ENCODE measurements around the gene CHD9. TPM values are rescaled to one million over a fixed set of nuclear protein-coding genes. Genes with fewer than 3 reads are reported as not detected.

The CHD9 gene
- total RNA-seq, 3 donors from 2014 or later (not counting 1 experiment from before 2014, with no cell fraction given), result 81.4 to 85.2 (median 81.9) TPM

DNA sequence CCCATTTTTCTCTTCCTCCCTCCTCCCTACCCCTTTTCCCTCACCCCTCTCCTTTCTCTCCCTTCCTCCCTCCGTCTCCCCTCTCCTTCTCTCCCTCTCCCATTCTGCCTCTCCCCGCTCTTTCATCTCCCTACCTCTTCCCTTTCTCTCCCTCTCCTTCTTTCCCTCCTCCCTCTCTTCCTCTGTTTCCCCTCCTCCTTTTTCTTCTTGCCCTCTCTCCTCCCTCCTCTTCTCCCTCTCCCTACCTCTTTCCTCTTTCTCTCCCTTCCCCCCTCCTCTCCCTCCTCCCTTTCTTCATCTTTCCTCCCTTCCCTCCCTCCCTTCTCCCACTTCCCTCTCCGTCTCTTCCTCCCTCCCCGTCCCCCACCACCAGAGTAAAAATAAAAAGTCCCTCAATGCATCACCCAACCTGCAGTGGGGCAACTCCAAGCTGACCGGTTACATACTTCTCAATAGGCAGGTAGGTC, 12.5 kb upstream of the CHD9 start:
- intact Hi-C loops (cut with micrococcal nuclease), result no loop called here
- H3K9me3 Mint-ChIP-seq, result no peaks in the 10 kb centered on the region
- no peak overlapping the region for H3K27ac ChIP-seq (ENCODE audit: low read length)
- no peak for ATAC-seq
- H3K36me3 ChIP-seq (ENCODE audit: control insufficient read depth, insufficient read depth, low read length), result no peaks in the 10 kb centered on the region
- no peak overlapping the region for H3K4me3 Mint-ChIP-seq
- H3K27me3 Mint-ChIP-seq (ENCODE audit: low read depth in 2 of 2), result peaks cover 4 to 9% of the 10 kb centered on the region in 2 donors
- no peaks in the 10 kb centered on the region for H3K27me3 ChIP-seq (ENCODE audit: control insufficient read depth, insufficient read depth, low read length)
- H3K4me1 Mint-ChIP-seq, result no peaks in the 10 kb centered on the region
- no peaks in the 10 kb centered on the region for H3K9me3 ChIP-seq (ENCODE audit: control insufficient read depth, insufficient read depth, low read length)
- TF ChIP-seq, protein P1, sequence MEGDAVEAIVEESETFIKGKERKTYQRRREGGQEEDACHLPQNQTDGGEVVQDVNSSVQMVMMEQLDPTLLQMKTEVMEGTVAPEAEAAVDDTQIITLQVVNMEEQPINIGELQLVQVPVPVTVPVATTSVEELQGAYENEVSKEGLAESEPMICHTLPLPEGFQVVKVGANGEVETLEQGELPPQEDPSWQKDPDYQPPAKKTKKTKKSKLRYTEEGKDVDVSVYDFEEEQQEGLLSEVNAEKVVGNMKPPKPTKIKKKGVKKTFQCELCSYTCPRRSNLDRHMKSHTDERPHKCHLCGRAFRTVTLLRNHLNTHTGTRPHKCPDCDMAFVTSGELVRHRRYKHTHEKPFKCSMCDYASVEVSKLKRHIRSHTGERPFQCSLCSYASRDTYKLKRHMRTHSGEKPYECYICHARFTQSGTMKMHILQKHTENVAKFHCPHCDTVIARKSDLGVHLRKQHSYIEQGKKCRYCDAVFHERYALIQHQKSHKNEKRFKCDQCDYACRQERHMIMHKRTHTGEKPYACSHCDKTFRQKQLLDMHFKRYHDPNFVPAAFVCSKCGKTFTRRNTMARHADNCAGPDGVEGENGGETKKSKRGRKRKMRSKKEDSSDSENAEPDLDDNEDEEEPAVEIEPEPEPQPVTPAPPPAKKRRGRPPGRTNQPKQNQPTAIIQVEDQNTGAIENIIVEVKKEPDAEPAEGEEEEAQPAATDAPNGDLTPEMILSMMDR (IDR thresholded peaks at IDR 0.05), result no peak
- no peak overlapping the region for H3K27ac Mint-ChIP-seq
- WGBS (ENCODE audit: insufficient coverage), result 57% methylated on average over 5 of the region's 5 CpGs
- H3K36me3 Mint-ChIP-seq, result no peaks in the 10 kb centered on the region
- H3K4me3 ChIP-seq (ENCODE audit: low read length), result no peak overlapping the region
- DNase-seq, result no peak
- no peaks in the 10 kb centered on the region for H3K4me1 ChIP-seq (ENCODE audit: control insufficient read depth, insufficient read depth, low read length)

DNA sequence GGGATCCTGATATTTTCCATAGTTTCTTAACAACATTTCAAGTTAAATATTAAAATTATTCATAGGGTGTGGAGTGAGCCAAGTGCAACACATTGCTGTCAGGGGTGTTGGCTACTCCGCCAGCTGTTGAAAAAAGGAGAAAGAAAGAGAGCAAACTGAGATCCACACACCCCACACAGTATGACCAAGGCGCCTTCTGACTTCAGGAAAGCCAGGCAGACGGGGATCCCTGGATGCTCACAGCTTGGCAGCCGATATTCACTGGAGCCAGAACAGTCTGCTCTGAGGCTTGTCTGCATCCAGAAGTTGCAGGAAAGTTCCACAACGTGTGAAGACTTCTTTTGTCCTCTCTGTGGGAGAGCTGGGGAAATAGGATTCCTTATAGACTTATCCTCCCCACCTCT, 11.4 kb upstream of the CHD9 start:
- H3K9me3 Mint-ChIP-seq, result no peaks in the 10 kb centered on the region
- Histone ChIP-seq H3K27me3 (ENCODE audit: control insufficient read depth, insufficient read depth, low read length) (no peaks in the 10 kb centered on the region), H3K36me3 (ENCODE audit: control insufficient read depth, insufficient read depth, low read length) (no peaks in the 10 kb centered on the region), H3K4me3 (ENCODE audit: low read length) (no peak overlapping the region), H3K27ac (ENCODE audit: low read length) (no peak overlapping the region), H3K9me3 (ENCODE audit: control insufficient read depth, insufficient read depth, low read length) (no peaks in the 10 kb centered on the region), H3K4me1 (ENCODE audit: control insufficient read depth, insufficient read depth, low read length) (no peaks in the 10 kb centered on the region)
- DNase-seq (no peak), ATAC-seq (no peak)
- no peaks in the 10 kb centered on the region for H3K36me3 Mint-ChIP-seq
- 85% methylated on average over 2 of the region's 5 CpGs for WGBS (ENCODE audit: insufficient coverage)
- TF ChIP-seq, protein P1 (IDR thresholded peaks at IDR 0.05), result no peak
- H3K4me3 Mint-ChIP-seq, result no peak overlapping the region
- peaks cover 4 to 9% of the 10 kb centered on the region in 2 donors for H3K27me3 Mint-ChIP-seq (ENCODE audit: low read depth in 2 of 2)
- intact Hi-C loops (cut with micrococcal nuclease), result no loop called here
- no peaks in the 10 kb centered on the region for H3K4me1 Mint-ChIP-seq
- no peak overlapping the region for H3K27ac Mint-ChIP-seq

- Histone ChIP-seq H3K4me1 (ENCODE audit: control insufficient read depth, insufficient read depth, low read length) (no peaks in the 10 kb centered on the region), H3K27me3 (ENCODE audit: control insufficient read depth, insufficient read depth, low read length) (no peaks in the 10 kb centered on the region), H3K9me3 (ENCODE audit: control insufficient read depth, insufficient read depth, low read length) (no peaks in the 10 kb centered on the region), H3K36me3 (ENCODE audit: control insufficient read depth, insufficient read depth, low read length) (no peaks in the 10 kb centered on the region), H3K27ac (ENCODE audit: low read length) (no peak overlapping the region), H3K4me3 (ENCODE audit: low read length) (no peak overlapping the region)
- 80% methylated on average over 11 of the region's 11 CpGs for WGBS (ENCODE audit: insufficient coverage)
- no peak overlapping the region for H3K4me3 Mint-ChIP-seq
- H3K27me3 Mint-ChIP-seq (ENCODE audit: low read depth in 2 of 2), result peaks cover 4 to 9% of the 10 kb centered on the region in 2 donors
- H3K4me1 Mint-ChIP-seq, result no peaks in the 10 kb centered on the region
- H3K9me3 Mint-ChIP-seq, result no peaks in the 10 kb centered on the region
- ATAC-seq, result no peak
- TF ChIP-seq, protein P1 (IDR thresholded peaks at IDR 0.05), result no peak
- no peak overlapping the region for H3K27ac Mint-ChIP-seq
- DNase-seq, result no peak
- intact Hi-C loops (cut with micrococcal nuclease), result no loop called here
- no peaks in the 10 kb centered on the region for H3K36me3 Mint-ChIP-seq
Measured at GRCh38 chr16:53043986-53044601, 10.7 kb upstream of the CHD9 start.
